ENCODE results near the gene NLGN2.

NLGN2 gene

DNA sequence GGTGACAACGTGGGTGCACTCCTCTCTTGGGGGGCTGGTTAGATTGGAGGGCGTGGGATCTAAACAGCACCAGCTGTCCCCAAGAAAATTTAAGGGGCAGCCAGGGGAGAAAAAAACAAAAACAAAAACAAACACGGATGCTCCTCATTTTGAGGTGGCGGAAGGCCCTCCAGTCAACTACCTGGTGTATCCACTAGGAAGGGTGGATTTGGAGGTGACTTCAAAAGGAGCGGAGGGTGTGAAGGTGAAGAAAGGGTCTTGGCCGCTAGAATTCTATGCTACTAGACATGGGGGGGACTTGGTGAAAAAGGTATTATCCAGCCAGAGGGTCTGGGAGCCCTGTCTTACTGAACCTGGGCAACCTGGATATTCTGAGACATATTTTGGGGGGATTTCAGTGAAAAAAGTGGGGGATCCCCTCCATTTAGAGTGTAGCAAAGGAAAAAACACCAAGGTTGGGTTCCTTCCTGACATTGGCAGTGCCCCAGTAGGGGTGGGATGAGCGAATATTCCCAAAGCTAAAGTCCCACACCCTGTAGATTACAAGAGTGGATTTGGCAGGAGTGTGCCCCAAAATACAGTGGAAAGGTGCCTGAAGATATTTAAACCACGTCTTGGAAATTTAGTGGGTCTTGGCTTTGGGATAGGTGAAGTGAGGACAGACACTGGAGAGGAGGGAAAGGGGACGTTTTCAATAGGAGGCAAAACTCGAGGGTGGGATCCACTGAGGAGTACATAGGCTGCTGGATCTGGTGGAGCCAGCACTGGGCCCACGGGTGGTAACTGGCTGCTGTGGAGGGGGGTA, 31.2 kb downstream of the NLGN2 start:
- no peak for DNase-seq

DNA sequence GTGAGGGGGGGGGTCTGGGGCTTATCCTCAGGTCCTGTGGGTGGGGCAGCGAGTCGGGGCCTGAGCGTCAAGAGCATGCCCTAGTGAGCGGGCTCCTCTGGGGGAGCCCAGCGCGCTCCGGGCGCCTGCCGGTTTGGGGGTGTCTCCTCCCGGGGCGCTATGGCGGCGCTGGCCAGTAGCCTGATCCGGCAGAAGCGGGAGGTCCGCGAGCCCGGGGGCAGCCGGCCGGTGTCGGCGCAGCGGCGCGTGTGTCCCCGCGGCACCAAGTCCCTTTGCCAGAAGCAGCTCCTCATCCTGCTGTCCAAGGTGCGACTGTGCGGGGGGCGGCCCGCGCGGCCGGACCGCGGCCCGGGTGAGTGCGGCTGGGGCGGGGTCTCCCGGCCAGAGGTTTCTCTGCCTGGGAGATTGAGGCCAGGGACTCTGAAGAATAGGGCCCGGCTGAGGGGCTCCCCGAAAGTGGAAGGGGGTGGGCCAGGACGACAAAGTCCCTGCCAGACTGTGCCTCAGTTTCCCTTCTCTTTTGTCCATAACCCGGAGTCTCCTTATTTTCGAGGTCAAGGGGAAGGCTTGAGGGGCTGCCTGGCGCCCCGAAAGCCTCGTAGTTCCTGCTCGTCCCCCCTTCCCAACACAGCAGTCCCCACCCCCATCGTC, 31.9 kb downstream of the NLGN2 start, which contains the start of gene FGF11:
TSS of gene FGF11 (plus strand) at position 51 of the 651 bp plus-strand sequence. CDS start at position 160, 109 bp downstream.
- peak; percentile 4 for DNase-seq

DNA sequence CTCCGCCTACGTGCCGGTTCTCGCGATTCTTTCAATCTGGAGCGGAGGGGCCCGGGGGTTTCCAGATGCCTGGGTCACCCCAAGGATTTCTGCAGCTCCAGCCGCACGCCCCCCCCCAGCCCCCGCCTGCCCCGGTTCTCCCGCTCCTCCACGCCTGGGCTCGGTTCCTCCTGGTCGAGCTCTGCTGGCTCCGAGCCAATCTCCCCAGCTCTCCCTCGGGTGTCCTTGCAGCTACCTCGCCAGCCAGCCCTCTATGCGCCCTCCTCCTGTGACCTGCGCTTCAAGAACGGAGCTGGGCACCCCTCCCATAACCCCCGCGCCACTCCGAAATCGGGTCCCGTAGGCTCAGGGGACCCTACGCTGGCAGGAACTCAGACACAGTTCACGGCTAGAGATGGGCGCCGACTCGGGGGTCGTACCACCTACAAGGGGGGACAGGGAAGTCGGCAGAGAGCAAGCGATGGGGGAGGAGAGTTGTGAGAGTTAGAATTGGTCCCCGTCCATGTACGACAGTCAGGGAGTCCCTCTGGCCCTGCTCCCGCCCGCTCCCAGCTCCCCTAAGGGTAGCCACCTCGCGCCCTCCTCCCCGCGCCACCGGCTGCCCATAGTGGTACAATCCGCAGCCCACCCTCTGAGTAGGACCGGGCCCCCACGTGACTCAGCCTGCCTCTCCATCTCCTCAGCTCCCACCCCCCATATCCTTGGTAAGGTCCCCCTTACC, 32.6 kb downstream of the NLGN2 start:
- DNase-seq, result peak; percentile 75

DNA sequence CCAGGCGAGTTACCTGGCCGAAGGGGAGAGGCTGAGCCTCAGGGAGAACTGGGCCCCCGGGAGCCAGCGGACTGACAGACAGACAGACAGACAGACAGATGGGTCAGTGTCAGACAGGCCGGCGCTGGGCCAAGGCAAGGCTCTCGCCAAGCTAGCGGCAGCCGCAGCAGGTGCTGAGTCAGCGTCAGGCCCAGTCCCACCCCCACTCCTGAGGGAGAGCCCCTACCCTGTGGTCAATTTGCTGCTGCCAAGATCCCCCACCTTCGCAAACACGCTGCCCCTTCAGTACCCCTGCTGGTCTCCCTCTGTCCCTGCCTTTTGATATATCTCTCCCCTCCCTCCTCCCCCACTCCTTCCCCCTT, 33.2 kb downstream of the NLGN2 start:
- peak; percentile 58 for DNase-seq

DNA sequence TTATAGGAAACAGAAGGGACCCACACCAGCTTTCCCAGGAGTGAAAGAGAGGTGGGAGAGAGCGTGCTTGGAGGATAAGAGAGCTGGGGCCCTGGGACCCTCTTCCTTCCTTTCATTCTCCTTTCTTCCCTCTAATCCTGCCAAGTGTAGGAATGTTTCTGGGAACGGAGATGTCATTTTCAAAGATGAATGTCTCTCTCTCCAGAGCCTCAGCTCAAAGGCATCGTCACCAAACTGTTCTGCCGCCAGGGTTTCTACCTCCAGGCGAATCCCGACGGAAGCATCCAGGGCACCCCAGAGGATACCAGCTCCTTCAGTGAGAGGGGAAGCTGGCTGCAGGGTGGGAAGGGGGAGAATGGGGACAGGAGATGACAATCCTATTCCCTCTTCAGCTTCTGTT, 33.6 kb downstream of the NLGN2 start:
- no peak for DNase-seq

DNA sequence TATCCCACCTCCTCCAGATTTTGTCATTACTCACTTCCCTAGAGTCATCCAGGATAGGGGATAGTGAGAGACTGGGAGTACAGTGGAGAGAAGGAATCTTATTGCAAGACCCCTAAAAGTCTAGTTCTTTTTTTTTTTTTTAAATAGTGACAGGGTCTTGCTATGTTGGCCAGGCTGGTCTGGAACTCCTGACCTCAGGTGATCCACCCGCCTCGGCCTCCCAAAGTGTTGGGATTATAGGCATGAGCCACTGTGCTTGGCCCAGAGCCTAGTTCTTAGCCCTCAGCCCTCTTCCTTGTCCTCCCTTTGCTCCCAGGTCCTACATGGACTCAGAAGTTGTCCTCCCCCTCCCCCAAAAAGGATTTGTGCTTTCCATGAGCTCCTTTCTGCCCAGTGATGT, 34.5 kb downstream of the NLGN2 start:
- no peak for DNase-seq

DNA sequence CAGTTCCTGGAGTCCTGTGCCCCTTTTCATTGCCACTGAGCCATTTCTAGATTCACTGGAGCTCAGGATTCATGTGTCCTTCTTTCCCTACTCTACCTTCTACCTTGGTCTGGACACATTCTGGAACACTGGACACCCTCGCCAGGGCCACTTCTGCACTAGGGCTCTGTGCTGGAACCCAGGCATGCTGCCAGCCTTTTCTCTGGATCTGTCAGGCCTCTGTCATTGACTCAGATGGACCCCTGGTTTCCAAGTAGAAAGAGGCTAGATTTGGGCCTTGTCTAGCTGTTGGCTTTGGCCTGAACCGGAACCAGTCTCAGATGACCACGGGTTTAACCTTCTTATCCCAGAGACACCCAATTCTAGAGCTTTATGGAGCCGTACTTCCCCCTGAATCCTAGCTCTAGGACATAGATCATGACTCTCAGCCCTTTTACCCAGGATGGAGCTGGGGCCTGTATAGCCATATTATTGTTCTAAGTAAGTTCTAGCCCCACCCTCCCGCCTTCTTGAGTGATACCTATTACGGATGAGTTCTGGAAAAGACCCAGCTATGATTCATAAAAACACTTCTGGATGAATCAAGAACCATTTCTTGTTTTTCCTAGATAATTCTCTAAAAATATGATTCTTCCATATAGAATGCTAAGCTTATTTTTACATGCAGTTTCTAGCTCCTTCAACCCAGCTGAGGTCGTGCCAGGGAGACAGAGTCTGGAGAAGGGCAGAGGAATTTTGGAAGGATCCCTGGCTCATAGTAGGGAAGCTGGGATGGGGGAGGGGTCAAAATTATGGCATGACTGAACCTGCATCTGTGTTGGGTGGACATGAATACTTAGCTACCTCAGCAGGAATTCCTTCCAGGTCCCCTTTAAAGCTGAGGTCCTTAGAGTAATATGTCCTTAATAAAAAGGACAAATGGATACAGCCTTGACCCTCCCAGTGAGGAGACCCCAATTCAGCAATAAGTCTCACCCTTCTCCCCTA, 36.1 kb downstream of the NLGN2 start:
- DNase-seq, result no peak

DNA sequence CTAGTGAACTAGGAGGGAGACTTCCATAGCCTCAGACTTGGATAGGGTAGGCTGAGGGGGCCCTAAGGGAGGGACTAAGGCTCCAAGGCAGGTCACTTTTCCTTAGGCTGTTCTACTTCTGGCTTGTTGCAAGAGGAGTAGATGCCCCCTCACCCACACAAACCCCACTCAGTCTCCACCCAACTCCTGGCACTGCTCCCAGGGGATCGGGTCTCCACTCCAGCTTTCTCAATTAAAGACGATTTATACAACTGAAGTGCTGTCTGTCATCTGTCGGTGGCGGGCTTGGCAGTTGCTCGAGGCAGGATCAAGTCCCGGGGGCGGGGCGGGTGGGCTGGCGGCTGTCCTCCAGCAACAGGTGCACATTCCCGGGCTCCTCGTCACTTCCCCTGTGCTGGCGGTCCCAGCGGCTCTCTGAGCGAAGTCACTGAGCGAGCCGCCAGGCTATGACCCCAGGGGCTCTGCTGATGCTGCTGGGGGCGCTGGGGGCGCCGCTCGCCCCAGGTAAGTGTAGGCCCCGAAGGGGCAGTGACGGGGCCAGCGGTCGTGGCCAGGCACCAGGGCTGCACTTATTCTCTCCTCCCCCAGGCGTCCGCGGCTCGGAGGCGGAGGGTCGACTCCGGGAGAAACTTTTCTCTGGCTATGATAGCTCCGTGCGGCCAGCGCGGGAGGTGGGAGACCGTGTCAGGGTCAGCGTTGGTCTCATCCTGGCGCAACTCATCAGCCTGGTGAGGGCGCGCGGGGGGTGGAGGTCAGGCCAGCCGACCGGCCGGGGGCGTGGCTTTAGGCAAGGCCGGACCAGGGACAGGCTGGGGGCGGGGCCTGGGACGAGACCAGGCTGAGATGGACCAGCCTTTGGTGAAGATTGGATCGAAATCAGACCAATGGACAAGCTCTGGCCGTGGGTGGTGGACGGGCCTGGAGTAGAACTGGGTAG, 37.3 kb downstream of the NLGN2 start, which contains the start of gene CHRNB1:
TSS of gene CHRNB1 (plus strand) at position 380 of the 937 bp plus-strand sequence. CDS start at position 447, 67 bp downstream.
- peak; percentile 94 for DNase-seq

DNA sequence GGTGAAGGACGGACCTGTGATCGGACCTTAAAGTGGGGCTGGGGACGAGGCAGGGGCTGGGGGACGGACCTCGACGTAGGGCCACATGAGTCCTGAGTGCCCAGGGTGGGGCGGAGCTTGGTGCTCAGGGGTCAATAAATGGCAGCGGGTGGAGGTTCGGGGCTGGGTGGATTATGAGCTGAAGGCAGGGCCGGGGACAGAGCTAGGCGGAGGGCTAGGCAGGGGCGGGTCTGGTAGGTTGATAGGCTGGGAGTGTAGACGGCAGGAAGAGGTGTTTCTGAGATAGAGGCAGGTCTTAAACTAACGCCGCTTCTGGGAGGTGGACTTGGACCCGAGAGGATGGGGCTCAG, 37.9 kb downstream of the NLGN2 start:
- DNase-seq, result peak; percentile 47

DNA sequence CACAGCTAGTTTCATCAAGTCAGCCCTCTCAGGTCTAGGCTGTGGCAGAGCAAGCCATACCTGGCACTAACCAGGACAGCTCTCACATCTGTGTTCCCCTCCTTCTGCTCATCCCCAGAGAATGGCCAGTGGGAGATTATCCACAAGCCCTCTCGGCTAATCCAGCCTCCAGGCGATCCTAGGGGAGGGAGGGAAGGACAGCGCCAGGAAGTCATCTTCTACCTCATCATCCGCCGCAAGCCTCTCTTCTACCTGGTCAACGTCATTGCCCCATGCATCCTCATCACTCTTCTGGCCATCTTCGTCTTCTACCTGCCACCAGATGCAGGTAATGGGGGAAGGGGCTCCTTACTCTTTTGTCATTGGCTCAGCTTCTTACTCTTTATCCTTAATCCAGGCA, 40.8 kb downstream of the NLGN2 start:
- DNase-seq, result no peak

DNA sequence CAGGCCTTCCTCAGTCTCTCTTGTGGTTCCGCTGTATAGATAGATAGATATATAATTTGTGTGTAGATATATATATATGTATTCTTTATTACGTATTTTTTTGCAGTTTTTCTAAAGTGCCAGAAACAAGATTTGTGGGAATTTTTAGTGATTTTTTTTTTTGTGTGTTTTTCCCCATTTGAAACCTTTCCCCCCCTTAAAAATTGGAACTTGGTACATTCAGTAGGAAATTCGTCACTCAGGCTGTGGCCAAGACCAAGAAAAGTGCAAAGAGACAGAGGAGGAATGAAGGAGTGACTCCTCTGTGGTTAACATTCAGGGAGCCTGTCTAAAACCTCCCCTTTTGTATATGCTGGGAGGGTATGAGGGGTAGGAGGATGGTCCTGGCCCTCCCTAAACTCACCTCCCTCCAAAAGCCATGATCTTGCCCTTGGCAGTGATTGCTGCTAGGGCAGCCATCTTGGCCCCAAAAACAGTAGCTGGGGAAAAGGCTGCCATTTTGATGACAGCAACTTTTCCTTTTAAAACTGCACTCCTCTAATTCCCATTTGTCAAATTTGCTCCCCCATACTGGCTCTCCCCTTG, 52.4 kb downstream of the NLGN2 start:
- DNase-seq, result no peak

DNA sequence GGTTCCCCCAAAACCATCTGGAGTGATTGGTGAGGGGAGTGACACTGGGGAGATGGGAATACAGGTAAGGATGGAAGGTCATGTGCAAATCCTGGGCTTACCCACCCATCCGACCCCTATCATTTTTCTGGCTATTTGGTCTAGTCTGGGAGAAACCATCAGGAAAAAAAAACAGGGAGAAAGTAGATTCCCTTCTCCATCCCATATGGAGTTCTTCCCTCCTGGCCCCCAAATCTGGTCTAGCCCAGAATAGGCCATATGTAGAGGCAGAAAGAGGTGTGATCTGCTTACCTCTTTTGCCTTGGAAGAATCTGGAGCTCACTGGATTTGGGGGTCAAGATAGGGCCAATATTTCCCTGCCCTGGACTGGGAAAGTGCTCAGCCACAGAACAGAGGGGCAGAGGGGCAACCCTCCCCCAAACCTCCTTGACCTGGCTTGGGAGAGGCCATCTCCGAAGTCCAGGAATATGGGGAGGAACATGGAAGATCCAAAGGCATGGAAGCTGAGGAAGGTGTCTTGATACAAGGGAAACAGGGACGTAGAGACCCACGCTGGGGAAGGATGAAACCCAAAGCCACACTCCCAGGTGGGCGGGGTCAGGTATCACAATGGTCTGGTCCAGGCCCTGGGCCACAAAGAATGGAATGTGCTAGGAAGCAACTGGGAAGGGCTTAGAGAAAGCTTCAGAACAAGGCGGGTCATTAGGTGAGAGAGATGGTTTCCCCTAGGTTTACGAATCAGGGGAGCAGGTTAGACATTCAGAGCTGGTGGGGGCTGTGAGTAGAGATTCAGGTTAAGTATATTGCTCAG, 53.4 kb downstream of the NLGN2 start:
- DNase-seq, result no peak

DNA sequence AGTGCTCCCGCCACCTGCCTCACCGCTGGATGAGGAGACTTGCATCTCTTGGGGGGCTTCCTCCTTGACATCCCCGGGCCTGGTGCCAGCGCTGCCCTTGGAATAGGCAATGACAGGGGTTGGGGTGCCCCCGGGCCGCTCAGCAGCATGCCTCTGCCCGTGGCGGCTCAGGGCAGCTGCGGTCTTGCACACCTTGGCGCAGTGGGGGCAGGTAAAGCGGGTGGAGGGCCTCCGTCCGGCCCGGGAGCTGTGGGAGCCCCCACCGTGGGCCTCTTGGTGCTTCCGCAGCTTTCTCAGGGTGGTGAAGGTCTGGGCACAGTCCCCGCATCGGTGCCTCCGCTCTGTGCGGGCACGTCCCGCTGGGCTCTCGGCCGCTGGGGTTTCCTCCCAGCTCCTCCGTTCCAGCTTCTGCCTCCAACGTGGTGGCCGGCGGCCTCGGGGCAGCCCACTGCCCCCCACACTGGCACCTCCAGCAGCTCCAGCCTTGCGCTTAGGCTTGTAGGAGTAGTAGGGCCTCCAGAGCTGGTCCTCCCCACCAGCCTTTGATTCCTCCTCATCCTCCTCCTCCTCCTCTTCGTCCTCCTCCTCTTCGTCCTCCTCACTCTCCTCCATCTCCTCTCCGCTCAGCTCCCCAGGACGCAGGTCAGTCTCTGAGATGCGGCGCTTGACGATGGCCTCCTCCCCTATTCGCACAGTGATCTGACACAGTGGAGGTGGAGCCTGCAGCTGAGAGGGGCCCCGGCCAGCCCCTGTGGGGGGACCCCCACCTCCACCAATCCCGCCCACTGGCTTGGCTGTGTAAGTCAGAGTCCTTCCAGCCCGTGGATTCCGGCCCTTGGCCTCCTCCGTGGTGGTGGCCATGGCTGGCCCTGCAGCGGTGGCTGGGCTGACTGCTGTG, 55.1 kb downstream of the NLGN2 start:
- no peak for DNase-seq

DNA sequence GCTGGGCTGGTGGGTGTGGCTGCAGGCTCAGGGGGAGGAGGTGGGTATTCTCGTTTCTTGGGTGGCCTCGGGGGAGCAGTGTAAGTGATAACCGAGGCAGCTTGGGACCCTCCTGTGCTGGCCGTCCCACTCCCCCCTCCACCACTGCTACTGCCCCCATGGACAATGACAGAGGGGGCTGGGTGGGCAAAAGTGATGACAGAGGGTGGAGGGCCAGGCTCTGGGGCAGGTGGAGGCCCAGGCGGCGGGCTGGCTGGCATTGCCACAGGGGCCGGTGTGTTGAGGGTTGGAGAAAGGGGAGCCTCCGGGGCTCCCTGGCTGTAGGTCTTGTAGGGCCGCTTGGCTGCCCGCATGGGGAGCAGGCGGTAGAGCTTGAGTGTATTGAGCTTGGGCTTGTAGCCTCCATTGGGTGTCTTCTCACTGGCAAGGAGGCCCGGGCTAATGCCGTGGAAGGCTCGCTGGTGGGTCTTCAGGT, 55.8 kb downstream of the NLGN2 start:
- no peak for DNase-seq

DNA sequence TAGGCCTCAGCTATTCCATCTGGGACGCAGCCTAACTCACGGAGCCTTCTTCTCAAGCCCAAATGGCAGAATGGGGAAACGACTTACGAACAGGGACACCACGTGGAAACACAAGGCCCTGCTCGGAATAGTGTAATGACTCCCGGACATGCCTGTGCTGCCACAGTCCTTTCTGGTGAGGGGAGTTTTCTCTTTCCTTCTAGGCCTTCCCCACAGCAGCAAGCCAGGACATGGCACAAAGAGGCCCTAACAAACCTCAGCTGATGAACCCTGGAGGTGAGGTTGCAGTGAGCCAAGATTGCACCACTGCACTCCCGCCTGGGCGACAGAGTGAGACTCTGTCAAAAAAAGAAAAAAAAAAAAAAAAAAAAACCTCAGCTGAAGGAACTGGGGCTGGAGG, 56.4 kb downstream of the NLGN2 start:
- no peak for DNase-seq

DNA sequence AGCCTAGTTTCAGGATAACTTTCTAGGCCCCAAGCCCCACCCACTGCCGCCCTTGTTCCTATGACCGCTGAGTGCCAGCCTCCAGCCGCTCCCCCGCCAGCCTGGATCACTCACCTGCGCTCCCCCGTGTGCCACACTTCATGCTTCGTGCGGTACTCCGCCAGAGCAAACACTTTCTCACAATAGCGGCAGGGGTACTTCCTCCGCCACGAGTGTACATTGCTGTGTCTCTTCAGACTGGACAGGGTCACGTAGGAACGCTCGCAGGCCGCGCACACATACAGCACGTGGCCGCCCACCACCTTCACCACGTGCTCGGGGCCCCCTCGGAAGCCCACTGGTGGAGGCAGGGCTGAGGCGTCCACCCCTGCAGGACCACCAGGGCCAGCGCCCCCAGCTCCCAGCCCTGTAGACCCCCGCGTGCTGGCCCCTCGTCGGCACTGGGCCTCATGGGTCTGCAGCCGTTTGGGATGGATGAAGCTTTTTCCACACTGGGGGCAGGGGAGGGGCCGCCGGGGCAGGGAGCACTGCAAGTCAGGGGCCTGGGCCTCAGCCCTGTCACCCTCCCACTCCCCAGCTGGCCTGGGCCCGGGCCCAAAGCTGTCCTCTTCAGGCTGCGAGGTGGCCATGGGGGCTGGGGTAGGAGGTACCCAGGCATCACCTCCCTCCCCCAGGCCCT, 58.1 kb downstream of the NLGN2 start:
- DNase-seq, result no peak

DNA sequence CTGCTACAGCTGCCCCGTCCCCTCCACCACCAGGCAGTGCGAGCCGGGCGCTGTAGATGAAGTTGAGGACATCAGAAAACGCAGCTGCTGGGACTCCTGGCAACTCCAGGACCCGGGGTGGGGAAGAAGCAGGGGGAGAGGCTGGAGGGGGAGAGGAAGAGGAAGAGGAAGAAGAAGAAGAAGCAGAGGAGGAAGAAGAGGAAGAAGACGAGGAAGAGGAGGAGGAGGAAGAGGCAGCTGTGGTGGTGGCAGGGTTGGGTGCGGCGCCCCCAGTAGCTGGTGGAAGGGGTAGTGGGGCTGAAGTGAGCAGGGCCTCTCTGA, 58.6 kb downstream of the NLGN2 start:
- no peak for DNase-seq

DNA sequence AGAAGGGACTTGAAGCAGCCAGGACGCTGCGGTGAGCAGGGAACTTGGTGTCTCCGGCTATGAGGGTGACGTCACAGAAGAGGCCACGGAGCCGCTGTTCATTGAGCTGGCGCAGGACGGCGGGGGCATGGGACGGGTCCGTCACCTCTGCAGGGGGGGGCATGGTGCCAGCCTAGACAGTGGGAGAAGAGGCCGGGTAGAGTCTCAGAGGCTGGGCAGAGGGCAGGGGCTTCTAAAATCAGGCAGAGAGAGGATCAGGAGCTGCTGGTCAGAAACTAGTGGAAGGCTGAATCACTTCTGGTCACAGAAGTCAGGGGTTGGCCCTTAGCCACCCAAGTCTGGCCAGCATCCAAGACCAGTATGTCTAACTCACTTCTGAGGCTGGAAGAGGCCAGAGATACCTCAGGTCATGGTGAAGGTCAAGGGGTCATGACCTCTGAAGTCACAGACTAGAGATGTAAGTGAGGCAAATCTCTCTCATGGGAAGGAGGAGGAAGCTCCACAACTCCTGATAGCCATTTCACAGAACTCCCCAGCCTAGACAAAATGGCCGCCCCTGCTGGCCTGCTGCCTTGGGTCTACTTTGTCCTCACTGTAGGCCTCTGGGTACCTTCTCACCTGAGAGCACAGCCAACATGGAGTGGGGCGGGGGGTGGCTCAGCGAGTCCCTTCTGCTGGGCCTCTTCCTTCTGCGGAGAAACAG, 59.1 kb downstream of the NLGN2 start:
- no peak for DNase-seq
